KMS-11 (cell line): Measurements from ENCODE around the gene CACNA2D2.

Experiments
- H2AFZ ChIP-seq: fragments of 200-600 bp; sonication (generic); 2 replicates; pipeline ENCODE4 v1.6.1; 2016; ENCODE audit warnings: antibody characterized with exemption, mixed run types, low read depth
- H3K27ac ChIP-seq: fragments of 200-600 bp; sonication (generic); 2 replicates; pipeline ENCODE4 v1.6.1; 2016; ENCODE audit warnings: mild to moderate bottlenecking, mixed run types
- H3K27me3 ChIP-seq: fragments of 200-600 bp; sonication (generic); 2 replicates; pipeline ENCODE4 v1.6.1; 2017; ENCODE audit warnings: mild to moderate bottlenecking, low read depth, mixed run types, moderate library complexity; ENCODE audit not compliant: insufficient read depth
- H3K36me3 ChIP-seq: fragments of 200-600 bp; sonication (generic); 2 replicates; pipeline ENCODE4 v1.6.1; 2017; ENCODE audit warnings: mild to moderate bottlenecking, mixed run types; ENCODE audit not compliant: insufficient read depth
- H3K4me1 ChIP-seq: fragments of 200-600 bp; sonication (generic); 2 replicates; pipeline ENCODE4 v1.6.1; 2016; ENCODE audit warnings: mild to moderate bottlenecking, low read depth, mixed run types; ENCODE audit not compliant: poor library complexity, severe bottlenecking
- H3K4me2 ChIP-seq: fragments of 200-600 bp; sonication (generic); 2 replicates; pipeline ENCODE4 v1.7.0; 2016; ENCODE audit warnings: mild to moderate bottlenecking, mixed run types
- H3K4me3 ChIP-seq: fragments of 200-600 bp; sonication (generic); IDR thresholded peaks from 2 replicates; pipeline ENCODE4 v1.6.1; 2017; ENCODE audit warnings: low read depth, low read length, mixed read lengths; ENCODE audit not compliant: insufficient read depth
- H3K79me2 ChIP-seq: fragments of 200-600 bp; sonication (generic); 2 replicates; pipeline ENCODE4 v1.6.1; 2016; ENCODE audit warnings: low read depth, mixed run types; ENCODE audit not compliant: insufficient read depth
- H3K9ac ChIP-seq: fragments of 200-600 bp; sonication (generic); 2 replicates; pipeline ENCODE4 v1.6.1; 2016; ENCODE audit warnings: mild to moderate bottlenecking, mixed run types
- H4K20me1 ChIP-seq: fragments of 200-600 bp; sonication (generic); 2 replicates; pipeline ENCODE4 v1.6.1; 2016; ENCODE audit warnings: mild to moderate bottlenecking, mixed run types; ENCODE audit not compliant: insufficient read depth
- CTCF ChIP-seq: fragments of 200-600 bp; sonication (generic); conservative IDR thresholded peaks from 2 replicates; pipeline ENCODE4 v1.6.1; 2017; ENCODE audit warnings: low read depth, mild to moderate bottlenecking, antibody characterized with exemption, low read length, moderate library complexity, mixed read lengths

Gene CACNA2D2

GRCh38 chr3:50457988-50458387, 45.4 kb downstream of the CACNA2D2 start:
- Histone ChIP-seq H3K9ac (no peak overlapping the region), H3K4me1 (no peaks in the 10 kb centered on the region), H3K4me3 (no peak overlapping the region), H3K27ac (no peak overlapping the region), H3K36me3 (no peaks in the 10 kb centered on the region), H3K27me3 (peaks cover 2% of the 10 kb centered on the region; the same call in 1 of the 2 replicates), H3K79me2 (no peaks in the 10 kb centered on the region), H2AFZ (no peak overlapping the region), H4K20me1 (no peaks in the 10 kb centered on the region), H3K4me2 (no peak overlapping the region)
- TF ChIP-seq CTCF: no peak

GRCh38 chr3:50455161-50456018, 48.0 kb downstream of the CACNA2D2 start:
- no peak overlapping the region for H3K9ac ChIP-seq
- H3K27me3 ChIP-seq: peaks cover 2% of the 10 kb centered on the region; the same call in 1 of the 2 replicates
- TF ChIP-seq CTCF: no peak
- no peak overlapping the region for H2AFZ ChIP-seq
- no peaks in the 10 kb centered on the region for H3K36me3 ChIP-seq
- H3K4me2 ChIP-seq: no peak overlapping the region
- H3K4me1 ChIP-seq: no peaks in the 10 kb centered on the region
- H3K27ac ChIP-seq: no peak overlapping the region
- H3K79me2 ChIP-seq: no peaks in the 10 kb centered on the region
- no peak overlapping the region for H3K4me3 ChIP-seq
- no peaks in the 10 kb centered on the region for H4K20me1 ChIP-seq

GRCh38 chr3:50454481-50455070, 48.9 kb downstream of the CACNA2D2 start:
- no peak overlapping the region for H3K4me2 ChIP-seq

GRCh38 chr3:50453907-50454306, 49.5 kb downstream of the CACNA2D2 start:
- no peak overlapping the region for H3K27ac ChIP-seq
- H3K4me3 ChIP-seq: no peak overlapping the region
- H3K79me2 ChIP-seq: no peaks in the 10 kb centered on the region
- H3K9ac ChIP-seq: no peak overlapping the region
- H2AFZ ChIP-seq: no peak overlapping the region
- TF ChIP-seq CTCF: no peak
- no peaks in the 10 kb centered on the region for H3K36me3 ChIP-seq
- H3K4me1 ChIP-seq: no peaks in the 10 kb centered on the region
- H4K20me1 ChIP-seq: no peaks in the 10 kb centered on the region
- no peak overlapping the region for H3K4me2 ChIP-seq
- peaks cover 2% of the 10 kb centered on the region; the same call in 1 of the 2 replicates for H3K27me3 ChIP-seq

More at GRCh38 chr3:50454481-50455070, 48.9 kb downstream of the CACNA2D2 start:
- Histone ChIP-seq H4K20me1 (no peaks in the 10 kb centered on the region), H3K4me3 (no peak overlapping the region), H3K79me2 (no peaks in the 10 kb centered on the region), H3K36me3 (no peaks in the 10 kb centered on the region), H3K9ac (no peak overlapping the region), H3K4me1 (no peaks in the 10 kb centered on the region), H2AFZ (no peak overlapping the region), H3K27me3 (peaks cover 2% of the 10 kb centered on the region; the same call in 1 of the 2 replicates), H3K27ac (no peak overlapping the region)
- no peak for TF ChIP-seq CTCF
